Gastroesophageal sphincter (tissue), 4 donors: ENCODE data around the gene FBXW2. TPM values are rescaled to one million over a fixed set of nuclear protein-coding genes. Genes with fewer than 3 reads are reported as not detected.

Experiments
- ATAC-seq: fragments of 150-250 bp; one replicate; pipeline ENCODE4 v1.9.1; 2016; ENCODE audit warnings: mild to moderate bottlenecking, moderate library complexity
- H3K27ac ChIP-seq, 4 donors: fragments of 200-600 bp; sonication (generic) in 3 of 4; 1 replicate in 3 of 4; 2 replicates in 1 of 4; pipeline ENCODE4 v1.5.1; 2016 to 2019
- H3K27me3 ChIP-seq: fragments of 200-600 bp; sonication (generic); one replicate; pipeline ENCODE4 v1.5.1; 2019
- H3K36me3 ChIP-seq, 2 donors: fragments of 200-600 bp; sonication (generic); one replicate each; pipeline ENCODE4 v1.5.1; 2019; ENCODE audit warnings: control low read depth in 1 of 2
- H3K4me1 ChIP-seq, 3 donors: fragments of 200-600 bp; sonication (generic); 1 replicate in 2 of 3; 2 replicates in 1 of 3; pipeline ENCODE4 v1.5.1; 2016 to 2019; ENCODE audit warnings: control low read depth in 2 of 3
- H3K4me3 ChIP-seq, 2 donors: fragments of 200-600 bp; sonication (generic); one replicate each; pipeline ENCODE4 v1.5.1; 2019; ENCODE audit warnings: mild to moderate bottlenecking in 1 of 2, moderate library complexity in 1 of 2
- H3K9me3 ChIP-seq, 3 donors: fragments of 200-600 bp; sonication (generic); one replicate each; pipeline ENCODE4 v1.5.1; 2017 to 2019; ENCODE audit warnings: control low read depth in 2 of 3
- EP300 ChIP-seq: sonication (generic); formaldehyde crosslinking; IDR thresholded peaks from one replicate; pipeline ENCODE4 v1.6.1; 2017; ENCODE audit warnings: antibody characterized with exemption, mild to moderate bottlenecking
- POLR2A ChIP-seq, 2 donors: fragments of 450-650 bp; IDR thresholded peaks; one replicate each; pipeline ENCODE4 v1.6.1; 2017; ENCODE audit warnings: antibody characterized with exemption in 2 of 2, mild to moderate bottlenecking in 2 of 2, moderate library complexity in 1 of 2
- POLR2AphosphoS5 ChIP-seq: sonication (generic); formaldehyde crosslinking; IDR thresholded peaks from one replicate; pipeline ENCODE4 v1.6.1; 2017; ENCODE audit warnings: antibody characterized with exemption
- WGBS, 2 donors: methylation state at CpG; one replicate each; pipeline ENCODE4 v1.1.5; 2018; ENCODE audit warnings: low coverage in 1 of 2; 5-methylcytosine and 5-hydroxymethylcytosine counted together
- total RNA-seq, 4 donors: library from RNA; depleted of rRNA; stranded (reverse); fragments of >200 nt; gene quantifications; one replicate each; pipeline ENCODE4 v1.1.0, GENCODE V29; 2016
- TF ChIP-seq, protein P1 (sequence below), 4 experiments: fragments of 200-600 bp in 2 of 4; fragments of 450-650 bp in 2 of 4; sonication (generic) in 1 of 4; IDR thresholded peaks; one replicate each; pipeline ENCODE4 v1.5.1; 2017 to 2019; ENCODE audit warnings: antibody characterized with exemption in 4 of 4, mild to moderate bottlenecking in 2 of 4, moderate library complexity in 2 of 4

Gene FBXW2
- total RNA-seq, 4 donors from 2014 or later: 41.8 to 57.1 (median 50.0) TPM

GRCh38 chr9:120768247-120768646 is 25.0 kb downstream of the FBXW2 start:
- WGBS, 2 donors: 92% methylated on average over 4 of the region's 4 CpGs; no CpG with 5 or more reads in 1 of the 2 donors
- Histone ChIP-seq H3K36me3 (peaks cover 7 to 100% of the 10 kb centered on the region in 2 donors), H3K27ac (no peak overlapping the region), H3K4me3 (no peak overlapping the region), H3K9me3 (no peaks in the 10 kb centered on the region), H3K27me3 (no peaks in the 10 kb centered on the region), H3K4me1 (no peaks in the 10 kb centered on the region)
- no peak for ATAC-seq
- TF ChIP-seq, protein P1, sequence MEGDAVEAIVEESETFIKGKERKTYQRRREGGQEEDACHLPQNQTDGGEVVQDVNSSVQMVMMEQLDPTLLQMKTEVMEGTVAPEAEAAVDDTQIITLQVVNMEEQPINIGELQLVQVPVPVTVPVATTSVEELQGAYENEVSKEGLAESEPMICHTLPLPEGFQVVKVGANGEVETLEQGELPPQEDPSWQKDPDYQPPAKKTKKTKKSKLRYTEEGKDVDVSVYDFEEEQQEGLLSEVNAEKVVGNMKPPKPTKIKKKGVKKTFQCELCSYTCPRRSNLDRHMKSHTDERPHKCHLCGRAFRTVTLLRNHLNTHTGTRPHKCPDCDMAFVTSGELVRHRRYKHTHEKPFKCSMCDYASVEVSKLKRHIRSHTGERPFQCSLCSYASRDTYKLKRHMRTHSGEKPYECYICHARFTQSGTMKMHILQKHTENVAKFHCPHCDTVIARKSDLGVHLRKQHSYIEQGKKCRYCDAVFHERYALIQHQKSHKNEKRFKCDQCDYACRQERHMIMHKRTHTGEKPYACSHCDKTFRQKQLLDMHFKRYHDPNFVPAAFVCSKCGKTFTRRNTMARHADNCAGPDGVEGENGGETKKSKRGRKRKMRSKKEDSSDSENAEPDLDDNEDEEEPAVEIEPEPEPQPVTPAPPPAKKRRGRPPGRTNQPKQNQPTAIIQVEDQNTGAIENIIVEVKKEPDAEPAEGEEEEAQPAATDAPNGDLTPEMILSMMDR (IDR thresholded peaks at IDR 0.05): no peak
- TF ChIP-seq POLR2A (IDR thresholded peaks at IDR 0.05): no peak
- no peak for TF ChIP-seq EP300
- TF ChIP-seq POLR2AphosphoS5: no peak

GRCh38 chr9:120767451-120767850 is 25.8 kb downstream of the FBXW2 start:
- no peak for ATAC-seq
- no peaks in the 10 kb centered on the region for H3K27me3 ChIP-seq
- no peak overlapping the region for H3K4me3 ChIP-seq
- peaks cover 7 to 100% of the 10 kb centered on the region in 2 donors for H3K36me3 ChIP-seq
- no peaks in the 10 kb centered on the region for H3K4me1 ChIP-seq
- no peak for TF ChIP-seq POLR2AphosphoS5
- TF ChIP-seq POLR2A (IDR thresholded peaks at IDR 0.05): no peak
- no peak overlapping the region for H3K27ac ChIP-seq
- 72 to 85% methylated on average over 3 of the region's 3 CpGs for WGBS, 2 donors
- no peaks in the 10 kb centered on the region for H3K9me3 ChIP-seq

DNA sequence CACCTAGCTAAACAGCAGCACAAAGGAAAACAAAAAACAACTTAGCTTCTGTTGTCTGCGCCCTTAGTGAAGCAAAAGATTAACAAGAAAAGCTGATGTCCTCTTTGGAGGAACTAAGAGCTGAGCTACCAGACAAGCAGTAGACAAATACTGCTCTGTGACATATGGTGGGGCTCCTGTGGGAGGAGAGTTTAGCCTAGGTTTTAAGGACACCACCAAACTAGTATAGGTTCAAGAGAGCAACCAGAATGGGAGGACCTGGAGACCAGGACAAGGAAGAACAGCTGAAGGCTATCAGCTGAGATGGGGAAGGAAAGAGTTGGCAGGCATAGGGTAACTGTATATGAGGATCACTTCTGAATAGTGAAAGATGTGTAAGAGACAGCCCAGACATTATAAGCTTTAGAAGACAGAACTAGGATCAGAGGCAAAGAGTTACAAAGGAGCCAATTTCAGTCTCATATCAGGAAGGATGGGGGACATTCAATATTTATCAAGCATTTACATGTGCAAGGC is 27.2 kb downstream of the FBXW2 start:
- Histone ChIP-seq H3K4me3 (no peak overlapping the region), H3K27me3 (no peaks in the 10 kb centered on the region), H3K9me3 (no peaks in the 10 kb centered on the region), H3K27ac (no peak overlapping the region), H3K36me3 (peaks cover 4 to 100% of the 10 kb centered on the region in 2 donors), H3K4me1 (no peaks in the 10 kb centered on the region)
- ATAC-seq: no peak
- WGBS, 2 donors: 92 to 100% methylated on average over 1 of the region's 1 CpG
- TF ChIP-seq POLR2AphosphoS5 (no peak), EP300 (no peak), POLR2A (IDR thresholded peaks at IDR 0.05) (no peak)
- TF ChIP-seq, protein P1 (IDR thresholded peaks at IDR 0.05): no peak

- TF ChIP-seq, protein P1 (IDR thresholded peaks at IDR 0.05): no peak
- no peak overlapping the region for H3K27ac ChIP-seq
- H3K36me3 ChIP-seq: peaks cover 0 to 100% of the 10 kb centered on the region in 2 donors
- H3K4me3 ChIP-seq: no peak overlapping the region
- no peak for ATAC-seq
- WGBS, 2 donors: 96 to 100% methylated on average over 3 to 5 of the region's 11 CpGs
- no peaks in the 10 kb centered on the region for H3K27me3 ChIP-seq
- no peaks in the 10 kb centered on the region for H3K4me1 ChIP-seq
- H3K9me3 ChIP-seq: no peaks in the 10 kb centered on the region
Measured at GRCh38 chr9:120764476-120764875, 28.7 kb downstream of the FBXW2 start.

- H3K36me3 ChIP-seq: peaks cover 0 to 75% of the 10 kb centered on the region in 2 donors
- 45 to 71% methylated on average over 2 of the region's 2 CpGs for WGBS, 2 donors
Measured at GRCh38 chr9:120761006-120761405, 32.2 kb downstream of the FBXW2 start.

More at GRCh38 chr9:120761006-120761405, 32.2 kb downstream of the FBXW2 start:
- Histone ChIP-seq H3K9me3 (no peaks in the 10 kb centered on the region), H3K27ac (no peak overlapping the region), H3K4me3 (no peak overlapping the region), H3K4me1 (peaks cover 0 to 6% (median 0%) of the 10 kb centered on the region in 3 donors), H3K27me3 (no peaks in the 10 kb centered on the region)
- no peak for ATAC-seq
- TF ChIP-seq EP300 (no peak), POLR2AphosphoS5 (no peak), POLR2A (IDR thresholded peaks at IDR 0.05) (no peak)
- TF ChIP-seq, protein P1 (IDR thresholded peaks at IDR 0.05): no peak
